Activated CD8-positive, alpha-beta memory T cell treated with anti-CD3 and anti-CD28 coated beads for 1 hour (primary cell): ENCODE results near the gene PXYLP1.
"Not testable (repeated sequence)": the region's sequence is repeated elsewhere in the genome, so short reads cannot be mapped to it uniquely, and the experiment has no call there.

Experiments used
- DNase-seq, 2 donors: peaks; one replicate each; pipeline ENCODE4 v3.0.0-alpha.2; 2020; ENCODE audit warnings: low read depth in 1 of 2; ENCODE audit errors: extremely low read depth in 1 of 2

Gene PXYLP1

GRCh38 chr3:141231101-141231951 lies at the start of gene PXYLP1:
PXYLP1 (plus strand) TSS chr3:141231825; CDS start chr3:141260176, 28,351 bp downstream.
- DNase-seq, result peak; percentile 60 to 84

GRCh38 chr3:141183606-141184005 lies 48.0 kb upstream of the PXYLP1 start:
- no peak for DNase-seq

GRCh38 chr3:141184430-141184829 lies 47.2 kb upstream of the PXYLP1 start:
- DNase-seq, result no peak

GRCh38 chr3:141191097-141191749 lies 40.4 kb upstream of the PXYLP1 start:
- DNase-seq, result no peak

GRCh38 chr3:141192345-141192744 lies 39.3 kb upstream of the PXYLP1 start:
- peak; percentile 87 to 95 for DNase-seq

GRCh38 chr3:141193066-141193830 lies 38.4 kb upstream of the PXYLP1 start:
- DNase-seq, result no peak

GRCh38 chr3:141201122-141201521 lies 30.5 kb upstream of the PXYLP1 start:
- DNase-seq, result no peak

- DNase-seq, result no peak
Measured at GRCh38 chr3:141202682-141203081, 28.9 kb upstream of the PXYLP1 start.

GRCh38 chr3:141203866-141204265 lies 27.8 kb upstream of the PXYLP1 start:
- no peak for DNase-seq

GRCh38 chr3:141204343-141204742 lies 27.3 kb upstream of the PXYLP1 start:
- no peak for DNase-seq

- DNase-seq, result not testable (repeated sequence)
Measured at GRCh38 chr3:141211306-141211705, 20.3 kb upstream of the PXYLP1 start.

GRCh38 chr3:141212101-141212500 lies 19.5 kb upstream of the PXYLP1 start:
- DNase-seq, result no peak

- DNase-seq, result no peak
Measured at GRCh38 chr3:141212555-141212954, 19.1 kb upstream of the PXYLP1 start.

- no peak for DNase-seq
Measured at GRCh38 chr3:141216975-141217374, 14.7 kb upstream of the PXYLP1 start.

- DNase-seq, result no peak
Measured at GRCh38 chr3:141217389-141217788, 14.2 kb upstream of the PXYLP1 start.

GRCh38 chr3:141218162-141218835 lies 13.3 kb upstream of the PXYLP1 start:
- DNase-seq, result no peak

- DNase-seq, result no peak
Measured at GRCh38 chr3:141218926-141219325, 12.7 kb upstream of the PXYLP1 start.

GRCh38 chr3:141223673-141224166 lies 7.9 kb upstream of the PXYLP1 start:
- no peak for DNase-seq

GRCh38 chr3:141225939-141226338 lies 5.7 kb upstream of the PXYLP1 start:
- no peak for DNase-seq

GRCh38 chr3:141227216-141227615 lies 4.4 kb upstream of the PXYLP1 start:
- no peak for DNase-seq

- DNase-seq, result no peak
Measured at GRCh38 chr3:141227752-141228151, 3.9 kb upstream of the PXYLP1 start.
